Measurements from ENCODE around the gene KDM7A. TPM values are rescaled to one million over a fixed set of nuclear protein-coding genes. Genes with fewer than 3 reads are reported as not detected.

KDM7A gene
- total and polyA plus RNA-seq, 2 experiments from 2014 or later = 0.75 to 7.0 TPM

DNA sequence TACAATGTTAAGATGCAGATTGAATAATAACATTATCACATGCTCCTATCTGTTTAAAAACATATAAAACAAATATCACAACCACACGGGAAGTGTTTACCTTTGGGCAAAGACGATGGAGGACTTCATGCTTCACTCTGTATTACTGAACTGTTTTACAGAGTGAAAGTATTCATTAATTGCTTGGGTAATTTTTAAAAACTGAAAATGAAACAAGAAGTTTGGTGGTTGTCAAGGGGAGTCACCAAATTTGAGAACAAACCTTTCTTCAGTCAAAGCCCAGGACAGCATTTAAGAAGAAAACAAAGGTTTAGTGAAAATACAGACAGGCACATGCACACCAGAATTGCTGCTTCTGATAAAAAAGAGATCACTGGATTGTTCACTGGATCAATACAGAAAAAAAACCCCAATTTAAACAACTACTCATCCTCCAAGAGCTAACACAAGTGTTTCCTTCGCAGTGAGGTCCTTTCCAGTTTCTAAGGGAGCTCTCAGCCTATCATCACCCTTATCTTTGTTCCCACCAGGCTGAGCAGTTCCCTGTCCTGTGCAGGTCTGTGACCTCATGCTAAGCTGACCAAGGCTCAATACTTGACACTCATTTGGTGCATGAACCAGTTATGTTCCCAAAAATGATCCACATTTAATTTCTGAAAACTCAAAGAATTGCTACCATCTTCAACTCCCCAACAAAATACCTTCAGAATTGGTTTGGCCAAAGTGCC, 122.8 kb downstream of the KDM7A start:
- WGBS (ENCODE audit: low lambda C conversion rate, missing lambda C conversion rate) = 77% methylated on average over 3 of the region's 3 CpGs
- Histone ChIP-seq H3K36me3 (replicated peaks; ENCODE audit: insufficient read depth, low read depth) (no peaks in the 10 kb centered on the region), H3K4me2 (no peak overlapping the region), H3K27ac (no peak overlapping the region), H3K9me3 (ENCODE audit: low read depth) (no peaks in the 10 kb centered on the region), H3K4me3 (no peak overlapping the region), H4K20me1 (ENCODE audit: insufficient read depth, poor library complexity, severe bottlenecking) (no peaks in the 10 kb centered on the region), H3K4me1 (ENCODE audit: insufficient read depth) (peaks cover 1% of the 10 kb centered on the region), H3K79me2 (peaks cover 18% of the 10 kb centered on the region), H3K9me2 (replicated peaks; ENCODE audit: insufficient read depth) (no peaks in the 10 kb centered on the region), H2AFZ (no peak overlapping the region), H3K27me3 (no peaks in the 10 kb centered on the region)
- DNase-seq (ENCODE audit: low spot score) = no peak
- TF ChIP-seq EZH2phosphoT487 (IDR thresholded peaks at IDR 0.05; ENCODE audit: low read depth, severe bottlenecking, unreplicated experiment) (no peak), EZH2 (IDR thresholded peaks at IDR 0.05; ENCODE audit: borderline replicate concordance) (no peak)
- TF ChIP-seq, protein P1, sequence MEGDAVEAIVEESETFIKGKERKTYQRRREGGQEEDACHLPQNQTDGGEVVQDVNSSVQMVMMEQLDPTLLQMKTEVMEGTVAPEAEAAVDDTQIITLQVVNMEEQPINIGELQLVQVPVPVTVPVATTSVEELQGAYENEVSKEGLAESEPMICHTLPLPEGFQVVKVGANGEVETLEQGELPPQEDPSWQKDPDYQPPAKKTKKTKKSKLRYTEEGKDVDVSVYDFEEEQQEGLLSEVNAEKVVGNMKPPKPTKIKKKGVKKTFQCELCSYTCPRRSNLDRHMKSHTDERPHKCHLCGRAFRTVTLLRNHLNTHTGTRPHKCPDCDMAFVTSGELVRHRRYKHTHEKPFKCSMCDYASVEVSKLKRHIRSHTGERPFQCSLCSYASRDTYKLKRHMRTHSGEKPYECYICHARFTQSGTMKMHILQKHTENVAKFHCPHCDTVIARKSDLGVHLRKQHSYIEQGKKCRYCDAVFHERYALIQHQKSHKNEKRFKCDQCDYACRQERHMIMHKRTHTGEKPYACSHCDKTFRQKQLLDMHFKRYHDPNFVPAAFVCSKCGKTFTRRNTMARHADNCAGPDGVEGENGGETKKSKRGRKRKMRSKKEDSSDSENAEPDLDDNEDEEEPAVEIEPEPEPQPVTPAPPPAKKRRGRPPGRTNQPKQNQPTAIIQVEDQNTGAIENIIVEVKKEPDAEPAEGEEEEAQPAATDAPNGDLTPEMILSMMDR (IDR thresholded peaks at IDR 0.05; ENCODE audit: poor library complexity) = no peak

DNA sequence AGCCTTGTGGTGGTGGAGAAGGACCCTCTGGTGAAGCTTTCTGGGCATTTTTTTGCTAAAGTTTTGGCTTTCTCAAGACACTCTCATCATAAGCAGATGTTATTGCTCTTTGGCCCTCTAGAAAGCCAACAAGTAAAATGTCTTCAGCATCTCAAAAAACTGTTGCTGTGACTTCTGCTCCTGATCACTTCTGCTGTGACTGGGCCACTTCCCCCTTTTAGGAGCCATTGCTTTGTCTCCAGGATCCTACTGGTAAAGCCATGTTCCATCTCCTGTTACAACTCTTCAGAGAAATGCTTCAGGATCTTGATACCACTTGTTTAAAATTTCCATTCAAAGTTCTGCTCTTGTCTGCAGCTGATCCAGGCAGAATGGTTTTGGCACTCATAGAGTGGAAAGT, 125.0 kb downstream of the KDM7A start:
- Histone ChIP-seq H3K79me2 (peaks cover 7% of the 10 kb centered on the region), H3K27me3 (no peaks in the 10 kb centered on the region), H3K4me3 (no peak overlapping the region), H3K36me3 (replicated peaks; ENCODE audit: insufficient read depth, low read depth) (no peaks in the 10 kb centered on the region), H3K4me1 (ENCODE audit: insufficient read depth) (peaks cover 10% of the 10 kb centered on the region), H4K20me1 (ENCODE audit: insufficient read depth, poor library complexity, severe bottlenecking) (no peaks in the 10 kb centered on the region), H2AFZ (no peak overlapping the region), H3K9me2 (replicated peaks; ENCODE audit: insufficient read depth) (no peaks in the 10 kb centered on the region), H3K9me3 (ENCODE audit: low read depth) (no peaks in the 10 kb centered on the region), H3K27ac (no peak overlapping the region), H3K4me2 (no peak overlapping the region)
- TF ChIP-seq, protein P1 (IDR thresholded peaks at IDR 0.05; ENCODE audit: poor library complexity) = no peak
- no peak for TF ChIP-seq EZH2phosphoT487 (IDR thresholded peaks at IDR 0.05; ENCODE audit: low read depth, severe bottlenecking, unreplicated experiment)
- no peak for TF ChIP-seq EZH2 (IDR thresholded peaks at IDR 0.05; ENCODE audit: borderline replicate concordance)
- no peak for DNase-seq (ENCODE audit: low spot score)

DNA sequence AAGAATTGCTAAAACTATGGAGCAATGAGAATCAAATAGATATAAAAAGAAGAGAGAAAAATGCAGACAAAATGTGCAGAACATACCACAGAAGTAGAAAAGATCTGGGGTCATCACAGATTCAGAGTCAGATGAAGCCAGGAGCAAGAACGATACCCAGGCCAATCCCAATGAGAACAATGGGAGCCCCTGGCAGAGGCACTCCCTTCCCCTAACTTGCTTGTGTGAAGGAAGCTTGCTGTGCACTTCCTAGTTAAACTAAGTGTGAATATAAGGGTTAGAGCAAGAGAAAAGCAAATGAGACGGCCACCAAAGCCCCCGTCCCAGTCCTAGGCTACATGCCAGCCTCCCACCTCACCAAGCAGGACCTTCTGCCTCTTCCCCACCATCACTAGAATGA, 126.7 kb downstream of the KDM7A start:
- H3K4me1 ChIP-seq (ENCODE audit: insufficient read depth) = peaks cover 14% of the 10 kb centered on the region
- H3K9me2 ChIP-seq (replicated peaks; ENCODE audit: insufficient read depth) = no peaks in the 10 kb centered on the region
- no peaks in the 10 kb centered on the region for H3K27me3 ChIP-seq
- no peak for TF ChIP-seq EZH2 (IDR thresholded peaks at IDR 0.05; ENCODE audit: borderline replicate concordance)
- no peak overlapping the region for H3K4me2 ChIP-seq
- no peak overlapping the region for H2AFZ ChIP-seq
- DNase-seq (ENCODE audit: low spot score) = no peak
- peaks cover 5% of the 10 kb centered on the region for H3K79me2 ChIP-seq
- 93% methylated on average over 3 of the region's 3 CpGs for WGBS (ENCODE audit: low lambda C conversion rate, missing lambda C conversion rate)
- H3K4me3 ChIP-seq = no peak overlapping the region
- peak overlapping the region; percentile 65 for H3K27ac ChIP-seq
- H4K20me1 ChIP-seq (ENCODE audit: insufficient read depth, poor library complexity, severe bottlenecking) = no peaks in the 10 kb centered on the region
- H3K9me3 ChIP-seq (ENCODE audit: low read depth) = no peaks in the 10 kb centered on the region
- H3K36me3 ChIP-seq (replicated peaks; ENCODE audit: insufficient read depth, low read depth) = no peaks in the 10 kb centered on the region

DNA sequence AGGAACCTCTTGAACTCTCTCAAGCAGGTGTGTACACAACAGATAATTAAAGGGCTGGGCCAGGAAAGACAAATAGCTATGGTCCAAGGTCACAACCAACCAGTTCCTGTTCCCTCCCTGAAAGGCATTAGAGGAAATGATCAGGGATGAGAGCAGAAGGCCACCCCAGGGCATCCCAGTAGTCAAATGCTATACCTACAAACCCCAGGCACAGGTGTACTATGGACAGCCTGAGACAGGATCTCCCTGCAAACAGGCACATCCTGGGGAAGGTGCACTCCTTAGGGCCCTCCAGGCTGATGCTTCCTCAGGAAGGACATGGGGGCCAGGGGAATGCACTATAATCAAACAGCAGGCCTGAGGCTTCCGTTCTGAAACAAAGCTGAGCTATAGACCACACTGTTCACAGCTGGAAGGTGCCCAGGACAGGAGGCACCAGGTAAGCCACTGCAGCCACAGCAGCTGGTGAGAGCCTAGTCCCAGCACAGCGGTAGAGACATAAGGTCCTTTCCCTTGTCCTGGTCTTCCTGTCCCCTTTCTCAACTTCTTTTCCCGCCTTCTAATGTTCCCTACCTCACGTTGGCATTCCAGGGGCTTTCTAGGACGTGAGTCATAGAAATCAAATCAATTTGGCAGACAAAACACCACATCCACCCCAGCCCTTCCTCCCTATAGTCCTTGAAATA, 127.3 kb downstream of the KDM7A start:
- DNase-seq (ENCODE audit: low spot score) = peak; percentile 58
- no peak for TF ChIP-seq EZH2 (IDR thresholded peaks at IDR 0.05; ENCODE audit: borderline replicate concordance)
- TF ChIP-seq, protein P1 (IDR thresholded peaks at IDR 0.05; ENCODE audit: poor library complexity) = no peak
- TF ChIP-seq EZH2phosphoT487 (IDR thresholded peaks at IDR 0.05; ENCODE audit: low read depth, severe bottlenecking, unreplicated experiment) = no peak
- Histone ChIP-seq H3K27me3 (no peaks in the 10 kb centered on the region), H4K20me1 (ENCODE audit: insufficient read depth, poor library complexity, severe bottlenecking) (no peaks in the 10 kb centered on the region), H3K36me3 (replicated peaks; ENCODE audit: insufficient read depth, low read depth) (no peaks in the 10 kb centered on the region), H3K4me3 (no peak overlapping the region), H3K4me1 (ENCODE audit: insufficient read depth) (peaks cover 14% of the 10 kb centered on the region), H3K4me2 (no peak overlapping the region), H3K9me2 (replicated peaks; ENCODE audit: insufficient read depth) (no peaks in the 10 kb centered on the region), H2AFZ (no peak overlapping the region), H3K27ac (peak overlapping the region; percentile 65), H3K79me2 (peaks cover 5% of the 10 kb centered on the region), H3K9me3 (ENCODE audit: low read depth) (no peaks in the 10 kb centered on the region)
- 86% methylated on average over 5 of the region's 5 CpGs for WGBS (ENCODE audit: low lambda C conversion rate, missing lambda C conversion rate)

Measured in hepatocyte (in vitro differentiated cells).